ENCODE measurements around the gene CADPS.

DNA sequence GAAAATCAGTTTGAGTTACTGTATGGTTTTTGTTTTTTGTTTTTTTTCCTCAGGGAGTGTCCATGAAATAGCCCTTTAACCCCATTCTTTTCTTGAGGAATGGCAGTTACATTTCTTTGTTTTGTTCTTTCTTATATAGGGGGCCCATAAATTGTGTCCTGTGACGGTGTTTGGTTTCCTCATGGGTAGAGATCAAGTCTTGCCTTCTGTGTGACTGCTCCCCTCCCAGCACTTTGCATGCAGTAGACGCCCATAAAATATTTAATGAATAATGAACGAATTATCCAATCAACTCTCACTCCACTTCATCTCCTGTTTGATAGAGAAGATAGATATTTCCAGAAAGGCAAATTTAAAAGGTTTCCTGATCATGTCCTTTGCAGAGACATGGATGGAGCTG lies 78.1 kb downstream of the CADPS start:
- TF ChIP-seq, protein P1, sequence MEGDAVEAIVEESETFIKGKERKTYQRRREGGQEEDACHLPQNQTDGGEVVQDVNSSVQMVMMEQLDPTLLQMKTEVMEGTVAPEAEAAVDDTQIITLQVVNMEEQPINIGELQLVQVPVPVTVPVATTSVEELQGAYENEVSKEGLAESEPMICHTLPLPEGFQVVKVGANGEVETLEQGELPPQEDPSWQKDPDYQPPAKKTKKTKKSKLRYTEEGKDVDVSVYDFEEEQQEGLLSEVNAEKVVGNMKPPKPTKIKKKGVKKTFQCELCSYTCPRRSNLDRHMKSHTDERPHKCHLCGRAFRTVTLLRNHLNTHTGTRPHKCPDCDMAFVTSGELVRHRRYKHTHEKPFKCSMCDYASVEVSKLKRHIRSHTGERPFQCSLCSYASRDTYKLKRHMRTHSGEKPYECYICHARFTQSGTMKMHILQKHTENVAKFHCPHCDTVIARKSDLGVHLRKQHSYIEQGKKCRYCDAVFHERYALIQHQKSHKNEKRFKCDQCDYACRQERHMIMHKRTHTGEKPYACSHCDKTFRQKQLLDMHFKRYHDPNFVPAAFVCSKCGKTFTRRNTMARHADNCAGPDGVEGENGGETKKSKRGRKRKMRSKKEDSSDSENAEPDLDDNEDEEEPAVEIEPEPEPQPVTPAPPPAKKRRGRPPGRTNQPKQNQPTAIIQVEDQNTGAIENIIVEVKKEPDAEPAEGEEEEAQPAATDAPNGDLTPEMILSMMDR (IDR thresholded peaks at IDR 0.05; ENCODE audit: insufficient read depth, low read length), result no peak
- TF ChIP-seq GABPA (IDR thresholded peaks at IDR 0.05; ENCODE audit: low read depth), result no peak
